ENCODE results near the gene LBH. TPM values are rescaled to one million over a fixed set of nuclear protein-coding genes. Genes with fewer than 3 reads are reported as not detected.

The LBH gene
- total RNA-seq, 6 experiments from 2014 or later, result 24.4 to 99.2 (median 92.8) TPM

DNA sequence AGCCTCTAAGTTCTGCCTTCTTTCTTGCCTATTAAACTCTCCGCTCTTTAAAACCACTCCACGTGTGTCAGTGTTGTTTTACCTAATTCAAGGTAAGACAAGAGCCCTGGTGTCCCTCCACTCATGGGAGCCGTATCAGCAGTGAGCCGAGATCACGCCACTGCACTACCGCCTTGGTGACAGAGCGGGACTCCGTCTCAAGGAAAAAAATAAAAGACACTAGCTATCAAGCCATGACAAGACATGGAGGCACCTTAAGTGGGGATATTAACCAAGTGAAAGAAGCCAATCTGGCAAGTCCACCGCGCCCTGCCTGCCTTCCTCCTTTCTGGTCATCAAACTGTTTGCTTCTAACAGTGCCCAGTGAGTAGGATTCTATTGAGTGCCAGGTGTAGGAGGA is 40.2 kb upstream of the LBH start:
- peaks cover 17% of the 10 kb centered on the region; the same call in 1 of the 2 replicates for H3K4me1 Mint-ChIP-seq (ENCODE audit: low read depth)
- no peak overlapping the region for H3K27ac Mint-ChIP-seq
- no peak for DNase-seq
- H3K27me3 Mint-ChIP-seq (ENCODE audit: insufficient read depth), result peaks cover 25% of the 10 kb centered on the region
- TF ChIP-seq, protein P1, sequence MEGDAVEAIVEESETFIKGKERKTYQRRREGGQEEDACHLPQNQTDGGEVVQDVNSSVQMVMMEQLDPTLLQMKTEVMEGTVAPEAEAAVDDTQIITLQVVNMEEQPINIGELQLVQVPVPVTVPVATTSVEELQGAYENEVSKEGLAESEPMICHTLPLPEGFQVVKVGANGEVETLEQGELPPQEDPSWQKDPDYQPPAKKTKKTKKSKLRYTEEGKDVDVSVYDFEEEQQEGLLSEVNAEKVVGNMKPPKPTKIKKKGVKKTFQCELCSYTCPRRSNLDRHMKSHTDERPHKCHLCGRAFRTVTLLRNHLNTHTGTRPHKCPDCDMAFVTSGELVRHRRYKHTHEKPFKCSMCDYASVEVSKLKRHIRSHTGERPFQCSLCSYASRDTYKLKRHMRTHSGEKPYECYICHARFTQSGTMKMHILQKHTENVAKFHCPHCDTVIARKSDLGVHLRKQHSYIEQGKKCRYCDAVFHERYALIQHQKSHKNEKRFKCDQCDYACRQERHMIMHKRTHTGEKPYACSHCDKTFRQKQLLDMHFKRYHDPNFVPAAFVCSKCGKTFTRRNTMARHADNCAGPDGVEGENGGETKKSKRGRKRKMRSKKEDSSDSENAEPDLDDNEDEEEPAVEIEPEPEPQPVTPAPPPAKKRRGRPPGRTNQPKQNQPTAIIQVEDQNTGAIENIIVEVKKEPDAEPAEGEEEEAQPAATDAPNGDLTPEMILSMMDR (IDR thresholded peaks at IDR 0.05), result no peak
- no peak overlapping the region for H3K4me3 Mint-ChIP-seq
- no peaks in the 10 kb centered on the region for H3K9me3 Mint-ChIP-seq
- H3K36me3 Mint-ChIP-seq (ENCODE audit: low read depth), result no peaks in the 10 kb centered on the region

DNA sequence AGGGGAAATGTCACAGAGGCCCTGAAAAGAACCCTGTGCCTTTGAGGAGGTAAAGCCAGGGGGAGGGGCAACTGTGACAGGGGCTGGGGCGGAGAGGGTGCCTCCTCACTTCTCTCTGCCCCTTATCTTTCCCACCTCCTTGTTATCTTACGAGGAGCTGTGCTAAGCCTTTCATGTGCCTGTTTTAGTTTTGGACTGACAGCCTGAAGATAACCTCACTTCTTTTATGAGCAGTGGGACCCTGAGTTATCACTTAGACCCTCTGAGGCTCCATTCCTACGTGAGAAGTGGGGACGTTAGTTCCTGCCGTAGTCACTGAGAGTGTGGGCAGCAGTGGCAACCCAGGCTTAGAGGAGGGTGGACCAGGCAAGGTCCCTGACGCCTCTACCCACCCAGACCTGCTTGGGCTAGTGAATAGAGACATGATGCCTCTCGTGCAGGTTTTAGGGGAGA is 39.5 kb upstream of the LBH start:
- H3K27me3 Mint-ChIP-seq (ENCODE audit: insufficient read depth), result peaks cover 21% of the 10 kb centered on the region
- no peaks in the 10 kb centered on the region for H3K9me3 Mint-ChIP-seq
- TF ChIP-seq, protein P1 (IDR thresholded peaks at IDR 0.05), result no peak
- no peaks in the 10 kb centered on the region for H3K36me3 Mint-ChIP-seq (ENCODE audit: low read depth)
- DNase-seq, result no peak
- no peak overlapping the region for H3K27ac Mint-ChIP-seq
- no peak overlapping the region for H3K4me3 Mint-ChIP-seq
- peaks cover 17% of the 10 kb centered on the region; the same call in 1 of the 2 replicates for H3K4me1 Mint-ChIP-seq (ENCODE audit: low read depth)

DNA sequence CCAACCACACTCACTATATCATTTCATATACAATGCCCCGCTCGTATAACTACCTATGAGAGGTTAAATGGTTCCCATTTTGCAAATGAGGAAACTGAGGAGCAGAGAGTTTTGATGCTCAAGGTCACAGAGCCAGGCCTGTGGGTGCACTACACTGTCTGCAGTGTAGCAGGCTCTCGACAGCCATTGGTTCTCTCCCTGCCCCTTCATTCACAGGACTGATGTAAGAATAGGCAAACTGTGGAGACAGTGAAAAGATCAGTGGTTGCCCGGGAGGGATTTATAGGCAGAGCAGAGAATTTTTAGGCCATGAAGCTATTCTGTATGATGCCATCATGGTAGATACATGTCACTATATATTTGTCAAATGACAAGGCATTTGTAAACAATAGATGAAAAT is 39.0 kb upstream of the LBH start:
- no peak for DNase-seq
- peaks cover 17% of the 10 kb centered on the region; the same call in 1 of the 2 replicates for H3K4me1 Mint-ChIP-seq (ENCODE audit: low read depth)
- TF ChIP-seq, protein P1 (IDR thresholded peaks at IDR 0.05), result no peak
- peaks cover 21% of the 10 kb centered on the region for H3K27me3 Mint-ChIP-seq (ENCODE audit: insufficient read depth)
- H3K36me3 Mint-ChIP-seq (ENCODE audit: low read depth), result no peaks in the 10 kb centered on the region
- H3K9me3 Mint-ChIP-seq, result no peaks in the 10 kb centered on the region
- H3K4me3 Mint-ChIP-seq, result no peak overlapping the region
- H3K27ac Mint-ChIP-seq, result no peak overlapping the region

DNA sequence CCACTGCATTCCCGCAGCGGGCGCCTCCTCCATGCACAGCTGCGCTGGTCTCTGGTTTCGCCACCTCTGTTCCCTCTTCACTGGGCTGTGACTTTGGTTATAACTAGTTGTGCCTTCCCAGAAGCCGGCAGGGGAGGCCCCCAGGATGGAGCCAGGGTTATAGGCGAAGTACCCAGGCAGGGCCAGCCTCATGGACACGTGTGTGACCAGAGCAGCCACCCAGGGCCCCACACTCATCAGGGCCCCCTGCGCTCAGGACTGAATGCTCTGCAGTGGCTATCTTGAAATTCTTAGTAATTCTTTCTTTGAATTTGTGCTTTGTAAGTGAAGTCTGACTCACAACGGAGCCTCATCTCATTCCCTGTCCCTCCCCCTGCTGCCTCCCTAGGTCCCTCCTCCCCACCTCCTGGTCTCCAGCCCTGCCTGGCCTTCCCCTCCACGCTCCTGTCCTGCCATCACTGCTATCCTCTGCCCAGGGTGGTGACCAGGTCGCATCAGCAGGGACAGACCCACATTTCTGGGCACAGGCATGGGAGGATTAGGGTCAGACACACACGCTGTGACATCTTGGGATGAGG is 38.1 kb upstream of the LBH start:
- H3K27me3 Mint-ChIP-seq (ENCODE audit: insufficient read depth), result peaks cover 15% of the 10 kb centered on the region
- no peaks in the 10 kb centered on the region for H3K9me3 Mint-ChIP-seq
- peaks cover 17% of the 10 kb centered on the region; the same call in 1 of the 2 replicates for H3K4me1 Mint-ChIP-seq (ENCODE audit: low read depth)
- DNase-seq, result no peak
- H3K4me3 Mint-ChIP-seq, result no peak overlapping the region
- no peak overlapping the region for H3K27ac Mint-ChIP-seq
- TF ChIP-seq, protein P1 (IDR thresholded peaks at IDR 0.05), result no peak
- H3K36me3 Mint-ChIP-seq (ENCODE audit: low read depth), result no peaks in the 10 kb centered on the region

DNA sequence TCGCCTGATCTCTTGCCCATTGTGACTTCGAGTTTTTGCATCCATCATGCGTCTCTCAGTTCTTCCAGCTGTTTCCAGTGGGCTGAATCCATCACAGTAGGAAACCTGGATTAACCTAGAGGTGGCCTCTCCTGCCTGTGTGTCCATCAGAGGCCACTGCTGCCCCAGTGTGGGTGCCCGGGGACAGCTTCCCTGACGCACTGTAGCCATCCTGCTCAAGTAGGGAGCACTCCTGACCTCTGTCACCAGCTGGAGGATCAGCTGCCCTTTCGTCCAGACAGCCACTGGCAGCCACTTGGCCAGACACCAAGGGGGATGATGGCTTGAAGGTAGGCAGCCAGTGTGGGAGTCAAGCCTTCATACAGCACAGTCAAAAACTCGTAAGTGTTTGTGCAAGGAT is 36.9 kb upstream of the LBH start:
- no peak for DNase-seq
- Mint-ChIP-seq H3K4me3 (no peak overlapping the region), H3K4me1 (ENCODE audit: low read depth) (peaks cover 17% of the 10 kb centered on the region; the same call in 1 of the 2 replicates), H3K36me3 (ENCODE audit: low read depth) (no peaks in the 10 kb centered on the region), H3K27ac (no peak overlapping the region), H3K9me3 (no peaks in the 10 kb centered on the region), H3K27me3 (ENCODE audit: insufficient read depth) (peaks cover 13% of the 10 kb centered on the region)
- TF ChIP-seq, protein P1 (IDR thresholded peaks at IDR 0.05), result no peak
